GM12878 (cell line): ENCODE results near the gene FHOD3.

Experiments
- ETV6 ChIP-seq, 2 experiments: fragments of 450-650 bp in 1 of 2; IDR thresholded peaks in 1 of 2; conservative IDR thresholded peaks in 1 of 2; 2 replicates each; pipeline ENCODE4 v1.6.1; 2014; ENCODE audit warnings: antibody characterized with exemption in 1 of 2, borderline replicate concordance in 1 of 2, low read depth in 1 of 2, mild to moderate bottlenecking in 1 of 2, moderate library complexity in 1 of 2
- EZH2 ChIP-seq: IDR thresholded peaks from 2 replicates; pipeline ENCODE4 v1.6.1; 2012; ENCODE audit warnings: low read depth, mild to moderate bottlenecking, control low read depth, inconsistent platforms, low read length, borderline replicate concordance; ENCODE audit not compliant: control insufficient read depth
- FOS ChIP-seq: IDR thresholded peaks from 3 replicates; pipeline ENCODE4 v1.6.1; 2011; ENCODE audit warnings: borderline replicate concordance; ENCODE audit not compliant: insufficient read length; ENCODE audit errors: extremely low read depth
- HDGF ChIP-seq: fragments of 450-650 bp; IDR thresholded peaks from 2 replicates; pipeline ENCODE4 v1.6.1; 2016; ENCODE audit warnings: antibody characterized with exemption
- KDM1A ChIP-seq: fragments of 200-600 bp; sonication (generic); IDR thresholded peaks from 2 replicates; pipeline ENCODE4 v1.6.1; 2016; ENCODE audit warnings: borderline replicate concordance
- NFYA ChIP-seq: IDR thresholded peaks from 2 replicates; pipeline ENCODE4 v1.6.1; 2011; ENCODE audit warnings: low read depth, mild to moderate bottlenecking, low read length, improper control_type of control experiment, borderline replicate concordance
- POLR2A ChIP-seq: IDR thresholded peaks from 2 replicates; pipeline ENCODE4 v1.6.1; 2011; ENCODE audit warnings: low read depth, mild to moderate bottlenecking, low read length
- POLR2AphosphoS5 ChIP-seq: IDR thresholded peaks from 2 replicates; pipeline ENCODE4 v1.6.1; 2011; ENCODE audit warnings: mild to moderate bottlenecking, low read length, inconsistent platforms
- RAD21 ChIP-seq: IDR thresholded peaks from 2 replicates; pipeline ENCODE4 v1.6.1; 2011; ENCODE audit warnings: mild to moderate bottlenecking, low read depth, low read length, moderate library complexity; ENCODE audit not compliant: insufficient read depth
- TCF12 ChIP-seq: IDR thresholded peaks from 2 replicates; pipeline ENCODE4 v1.6.1; 2011; ENCODE audit warnings: low read depth, mild to moderate bottlenecking, low read length
- TF ChIP-seq, protein P1 (sequence below): IDR thresholded peaks from 2 replicates; pipeline ENCODE4 v1.6.1; 2012; ENCODE audit warnings: improper control_type of control experiment, low read depth, low read length; ENCODE audit not compliant: insufficient replicate concordance
- TF ChIP-seq, protein P2 (sequence below), 3 experiments: IDR thresholded peaks in 2 of 3; conservative IDR thresholded peaks in 1 of 3; 2 replicates each; pipeline ENCODE4 v1.5.1; 2011; ENCODE audit warnings: low read depth in 3 of 3, low read length in 3 of 3, mild to moderate bottlenecking in 3 of 3, control low read depth in 2 of 3, moderate library complexity in 2 of 3, inconsistent platforms in 1 of 3, mixed read lengths in 1 of 3; ENCODE audit not compliant: control insufficient read depth in 2 of 3, insufficient read depth in 1 of 3; ENCODE audit errors: extremely low read depth in 1 of 3
- TF ChIP-seq, protein P3 (sequence below): IDR thresholded peaks from 2 replicates; pipeline ENCODE4 v1.6.1; 2012; ENCODE audit warnings: low read depth, low read length, improper control_type of control experiment

GRCh38 chr18:36350839-36351469, 53.4 kb downstream of the FHOD3 start:
- TF ChIP-seq NFYA (no peak), POLR2AphosphoS5 (no peak), KDM1A (no peak), EZH2 (no peak), FOS (no peak), ETV6 (conservative IDR thresholded peaks at IDR 0.05 in 1 of 2, IDR thresholded peaks at IDR 0.05 in 1 of 2; ENCODE audit: borderline replicate concordance in 1 of 2, low read depth in 1 of 2) (no peak), RAD21 (no peak), TCF12 (no peak), POLR2A (no peak), HDGF (no peak)
- TF ChIP-seq, protein P1, sequence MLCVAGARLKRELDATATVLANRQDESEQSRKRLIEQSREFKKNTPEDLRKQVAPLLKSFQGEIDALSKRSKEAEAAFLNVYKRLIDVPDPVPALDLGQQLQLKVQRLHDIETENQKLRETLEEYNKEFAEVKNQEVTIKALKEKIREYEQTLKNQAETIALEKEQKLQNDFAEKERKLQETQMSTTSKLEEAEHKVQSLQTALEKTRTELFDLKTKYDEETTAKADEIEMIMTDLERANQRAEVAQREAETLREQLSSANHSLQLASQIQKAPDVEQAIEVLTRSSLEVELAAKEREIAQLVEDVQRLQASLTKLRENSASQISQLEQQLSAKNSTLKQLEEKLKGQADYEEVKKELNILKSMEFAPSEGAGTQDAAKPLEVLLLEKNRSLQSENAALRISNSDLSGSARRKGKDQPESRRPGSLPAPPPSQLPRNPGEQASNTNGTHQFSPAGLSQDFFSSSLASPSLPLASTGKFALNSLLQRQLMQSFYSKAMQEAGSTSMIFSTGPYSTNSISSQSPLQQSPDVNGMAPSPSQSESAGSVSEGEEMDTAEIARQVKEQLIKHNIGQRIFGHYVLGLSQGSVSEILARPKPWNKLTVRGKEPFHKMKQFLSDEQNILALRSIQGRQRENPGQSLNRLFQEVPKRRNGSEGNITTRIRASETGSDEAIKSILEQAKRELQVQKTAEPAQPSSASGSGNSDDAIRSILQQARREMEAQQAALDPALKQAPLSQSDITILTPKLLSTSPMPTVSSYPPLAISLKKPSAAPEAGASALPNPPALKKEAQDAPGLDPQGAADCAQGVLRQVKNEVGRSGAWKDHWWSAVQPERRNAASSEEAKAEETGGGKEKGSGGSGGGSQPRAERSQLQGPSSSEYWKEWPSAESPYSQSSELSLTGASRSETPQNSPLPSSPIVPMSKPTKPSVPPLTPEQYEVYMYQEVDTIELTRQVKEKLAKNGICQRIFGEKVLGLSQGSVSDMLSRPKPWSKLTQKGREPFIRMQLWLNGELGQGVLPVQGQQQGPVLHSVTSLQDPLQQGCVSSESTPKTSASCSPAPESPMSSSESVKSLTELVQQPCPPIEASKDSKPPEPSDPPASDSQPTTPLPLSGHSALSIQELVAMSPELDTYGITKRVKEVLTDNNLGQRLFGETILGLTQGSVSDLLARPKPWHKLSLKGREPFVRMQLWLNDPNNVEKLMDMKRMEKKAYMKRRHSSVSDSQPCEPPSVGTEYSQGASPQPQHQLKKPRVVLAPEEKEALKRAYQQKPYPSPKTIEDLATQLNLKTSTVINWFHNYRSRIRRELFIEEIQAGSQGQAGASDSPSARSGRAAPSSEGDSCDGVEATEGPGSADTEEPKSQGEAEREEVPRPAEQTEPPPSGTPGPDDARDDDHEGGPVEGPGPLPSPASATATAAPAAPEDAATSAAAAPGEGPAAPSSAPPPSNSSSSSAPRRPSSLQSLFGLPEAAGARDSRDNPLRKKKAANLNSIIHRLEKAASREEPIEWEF = no peak
- TF ChIP-seq, protein P2, sequence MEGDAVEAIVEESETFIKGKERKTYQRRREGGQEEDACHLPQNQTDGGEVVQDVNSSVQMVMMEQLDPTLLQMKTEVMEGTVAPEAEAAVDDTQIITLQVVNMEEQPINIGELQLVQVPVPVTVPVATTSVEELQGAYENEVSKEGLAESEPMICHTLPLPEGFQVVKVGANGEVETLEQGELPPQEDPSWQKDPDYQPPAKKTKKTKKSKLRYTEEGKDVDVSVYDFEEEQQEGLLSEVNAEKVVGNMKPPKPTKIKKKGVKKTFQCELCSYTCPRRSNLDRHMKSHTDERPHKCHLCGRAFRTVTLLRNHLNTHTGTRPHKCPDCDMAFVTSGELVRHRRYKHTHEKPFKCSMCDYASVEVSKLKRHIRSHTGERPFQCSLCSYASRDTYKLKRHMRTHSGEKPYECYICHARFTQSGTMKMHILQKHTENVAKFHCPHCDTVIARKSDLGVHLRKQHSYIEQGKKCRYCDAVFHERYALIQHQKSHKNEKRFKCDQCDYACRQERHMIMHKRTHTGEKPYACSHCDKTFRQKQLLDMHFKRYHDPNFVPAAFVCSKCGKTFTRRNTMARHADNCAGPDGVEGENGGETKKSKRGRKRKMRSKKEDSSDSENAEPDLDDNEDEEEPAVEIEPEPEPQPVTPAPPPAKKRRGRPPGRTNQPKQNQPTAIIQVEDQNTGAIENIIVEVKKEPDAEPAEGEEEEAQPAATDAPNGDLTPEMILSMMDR (IDR thresholded peaks at IDR 0.05 in 2 of 3, conservative IDR thresholded peaks at IDR 0.05 in 1 of 3; ENCODE audit: control insufficient read depth in 2 of 3, extremely low read depth in 1 of 3, insufficient read depth in 1 of 3, low read depth in 3 of 3, low read length in 3 of 3) = no peak
- TF ChIP-seq, protein P3, sequence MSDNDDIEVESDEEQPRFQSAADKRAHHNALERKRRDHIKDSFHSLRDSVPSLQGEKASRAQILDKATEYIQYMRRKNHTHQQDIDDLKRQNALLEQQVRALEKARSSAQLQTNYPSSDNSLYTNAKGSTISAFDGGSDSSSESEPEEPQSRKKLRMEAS = no peak
